Measurements from ENCODE around the gene TTLL5. TPM values are rescaled to one million over a fixed set of nuclear protein-coding genes. Genes with fewer than 3 reads are reported as not detected.

TTLL5 gene
- total RNA-seq, 1 donor from 2014 or later: 15.5 TPM

GRCh38 chr14:75720842-75721498 is 59.9 kb downstream of the TTLL5 start:
- no peak for FAIRE-seq
- no peaks in the 10 kb centered on the region for H3K36me3 ChIP-seq (ENCODE audit: control insufficient read depth, insufficient read depth, low read length)
- no peak overlapping the region for H3K4me3 ChIP-seq (ENCODE audit: low read depth, low read length)
- no peak for DNase-seq (ENCODE audit: low read depth)
- TF ChIP-seq CTCF (IDR thresholded peaks at IDR 0.05; ENCODE audit: insufficient read depth, low read length, severe bottlenecking): no peak
- no peaks in the 10 kb centered on the region for H3K27me3 ChIP-seq (ENCODE audit: control insufficient read depth, insufficient read depth, low read length)

- no peak for TF ChIP-seq CTCF (IDR thresholded peaks at IDR 0.05; ENCODE audit: insufficient read depth, low read length, severe bottlenecking)
- H3K27me3 ChIP-seq (ENCODE audit: control insufficient read depth, insufficient read depth, low read length): no peaks in the 10 kb centered on the region
- peaks cover 1% of the 10 kb centered on the region for H3K36me3 ChIP-seq (ENCODE audit: control insufficient read depth, insufficient read depth, low read length)
- H3K4me3 ChIP-seq (ENCODE audit: low read depth, low read length): no peak overlapping the region
- FAIRE-seq (no peak), DNase-seq (ENCODE audit: low read depth) (no peak)
These were observed 62.7 kb downstream of the TTLL5 start for GRCh38 chr14:75723716-75724115.

GRCh38 chr14:75724414-75725204 is 63.6 kb downstream of the TTLL5 start:
- H3K36me3 ChIP-seq (ENCODE audit: control insufficient read depth, insufficient read depth, low read length): peaks cover 1% of the 10 kb centered on the region
- H3K4me3 ChIP-seq (ENCODE audit: low read depth, low read length): no peak overlapping the region
- no peak for TF ChIP-seq CTCF (IDR thresholded peaks at IDR 0.05; ENCODE audit: insufficient read depth, low read length, severe bottlenecking)
- DNase-seq (ENCODE audit: low read depth): no peak
- no peaks in the 10 kb centered on the region for H3K27me3 ChIP-seq (ENCODE audit: control insufficient read depth, insufficient read depth, low read length)
- FAIRE-seq: no peak

- DNase-seq (ENCODE audit: low read depth) (peak; percentile 58), FAIRE-seq (no peak)
- H3K27me3 ChIP-seq (ENCODE audit: control insufficient read depth, insufficient read depth, low read length): no peaks in the 10 kb centered on the region
- TF ChIP-seq CTCF (IDR thresholded peaks at IDR 0.05; ENCODE audit: insufficient read depth, low read length, severe bottlenecking): no peak
- peaks cover 1% of the 10 kb centered on the region for H3K36me3 ChIP-seq (ENCODE audit: control insufficient read depth, insufficient read depth, low read length)
- no peak overlapping the region for H3K4me3 ChIP-seq (ENCODE audit: low read depth, low read length)
These were observed 64.4 kb downstream of the TTLL5 start for GRCh38 chr14:75725481-75725880.

- TF ChIP-seq CTCF (IDR thresholded peaks at IDR 0.05; ENCODE audit: insufficient read depth, low read length, severe bottlenecking): no peak
These were observed 65.3 kb downstream of the TTLL5 start for GRCh38 chr14:75726321-75726720.

More at GRCh38 chr14:75726321-75726720, 65.3 kb downstream of the TTLL5 start:
- Histone ChIP-seq H3K27me3 (ENCODE audit: control insufficient read depth, insufficient read depth, low read length) (no peaks in the 10 kb centered on the region), H3K4me3 (ENCODE audit: low read depth, low read length) (no peak overlapping the region), H3K36me3 (ENCODE audit: control insufficient read depth, insufficient read depth, low read length) (peaks cover 1% of the 10 kb centered on the region)
- FAIRE-seq (no peak), DNase-seq (ENCODE audit: low read depth) (no peak)
